Esophagus (tissue), 2 donors: ENCODE results near the gene ELMO1. TPM values are rescaled to one million over a fixed set of nuclear protein-coding genes. Genes with fewer than 3 reads are reported as not detected.
"Not testable (repeated sequence)": the region's sequence is repeated elsewhere in the genome, so short reads cannot be mapped to it uniquely, and the experiment has no call there.

Experiments used
- H3K27ac ChIP-seq, 2 donors: one replicate each; pipeline ENCODE4 v1.5.1; 2013; ENCODE audit warnings: low read depth in 2 of 2, mild to moderate bottlenecking in 2 of 2, inconsistent platforms in 1 of 2, low read length in 1 of 2, moderate library complexity in 1 of 2
- H3K27me3 ChIP-seq, 2 donors: one replicate each; pipeline ENCODE4 v1.6.1; 2013; ENCODE audit warnings: low read length in 2 of 2, control low read depth in 1 of 2, mild to moderate bottlenecking in 1 of 2; ENCODE audit not compliant: insufficient read depth in 2 of 2, control insufficient read depth in 1 of 2
- H3K36me3 ChIP-seq, 2 donors: one replicate each; pipeline ENCODE4 v1.6.1; 2013; ENCODE audit warnings: low read length in 1 of 2; ENCODE audit not compliant: control insufficient read depth in 2 of 2, insufficient read depth in 2 of 2
- H3K4me1 ChIP-seq, 2 donors: one replicate each; pipeline ENCODE4 v1.6.1; 2013; ENCODE audit warnings: low read length in 1 of 2; ENCODE audit not compliant: control insufficient read depth in 2 of 2, insufficient read depth in 2 of 2
- H3K4me3 ChIP-seq, 2 donors: one replicate each; pipeline ENCODE4 v1.5.1; 2013; ENCODE audit warnings: low read length in 2 of 2, mild to moderate bottlenecking in 2 of 2, low read depth in 1 of 2, moderate library complexity in 1 of 2
- H3K9me3 ChIP-seq, 2 donors: one replicate each; pipeline ENCODE4 v1.6.1; 2013; ENCODE audit warnings: mild to moderate bottlenecking in 2 of 2, low read depth in 1 of 2, low read length in 1 of 2, moderate library complexity in 1 of 2; ENCODE audit not compliant: control insufficient read depth in 2 of 2, insufficient read depth in 1 of 2
- WGBS, 2 donors: extraction: QIAGEN DNeasy Blood & Tissue Kit; methylation state at CpG; one replicate each; pipeline ENCODE4 v1.1.7; 2013; 5-methylcytosine and 5-hydroxymethylcytosine counted together
- polyA plus RNA-seq, 2 donors: library from polyadenylated mRNA; stranded (reverse); fragments of 200-250 nt; gene quantifications; one replicate each; pipeline ENCODE4 v1.2.3, GENCODE V29; 2013
- donor health status: healthy with polysubstance abuse.
- donor health status: Bipolar disorder and iron deficiency.

ELMO1 gene
- polyA plus RNA-seq, 2 donors: 1.5 to 2.9 TPM

GRCh38 chr7:36985316-36985715 lies 463.3 kb downstream of the ELMO1 start:
- 43 to 47% methylated on average over 5 of the region's 5 CpGs for WGBS, 2 donors
- Histone ChIP-seq H3K36me3 (no peaks in the 10 kb centered on the region), H3K27me3 (no peaks in the 10 kb centered on the region), H3K9me3 (no peaks in the 10 kb centered on the region), H3K27ac (no peak overlapping the region), H3K4me3 (no peak overlapping the region), H3K4me1 (no peaks in the 10 kb centered on the region)

GRCh38 chr7:36984710-36985312 lies 463.9 kb downstream of the ELMO1 start:
- Histone ChIP-seq H3K9me3 (no peaks in the 10 kb centered on the region), H3K4me1 (no peaks in the 10 kb centered on the region), H3K27ac (no peak overlapping the region), H3K4me3 (no peak overlapping the region), H3K36me3 (no peaks in the 10 kb centered on the region), H3K27me3 (no peaks in the 10 kb centered on the region)
- 46 to 51% methylated on average over 6 of the region's 6 CpGs for WGBS, 2 donors

GRCh38 chr7:36984041-36984521 lies 464.6 kb downstream of the ELMO1 start:
- 73 to 77% methylated on average over 9 of the region's 9 CpGs for WGBS, 2 donors
- H3K4me1 ChIP-seq: peaks cover 0 to 3% of the 10 kb centered on the region in 2 donors
- no peaks in the 10 kb centered on the region for H3K9me3 ChIP-seq
- H3K36me3 ChIP-seq: no peaks in the 10 kb centered on the region
- no peaks in the 10 kb centered on the region for H3K27me3 ChIP-seq
- no peak overlapping the region for H3K4me3 ChIP-seq
- H3K27ac ChIP-seq: peak overlapping the region in 1 of 2 donors; percentile 44

- no peaks in the 10 kb centered on the region for H3K9me3 ChIP-seq
- 88 to 89% methylated on average over 3 of the region's 3 CpGs for WGBS, 2 donors
- peaks cover 0 to 3% of the 10 kb centered on the region in 2 donors for H3K4me1 ChIP-seq
Measured at GRCh38 chr7:36982766-36983165, 465.9 kb downstream of the ELMO1 start.

GRCh38 chr7:36979810-36980248 lies 468.8 kb downstream of the ELMO1 start:
- Histone ChIP-seq H3K27me3 (no peaks in the 10 kb centered on the region), H3K36me3 (no peaks in the 10 kb centered on the region), H3K4me3 (no peak overlapping the region), H3K9me3 (no peaks in the 10 kb centered on the region), H3K4me1 (peaks cover 0 to 3% of the 10 kb centered on the region in 2 donors), H3K27ac (no peak overlapping the region)
- WGBS, 2 donors: 49 to 59% methylated on average over 3 of the region's 3 CpGs

More at GRCh38 chr7:36982766-36983165, 465.9 kb downstream of the ELMO1 start:
- no peak overlapping the region for H3K27ac ChIP-seq
- no peaks in the 10 kb centered on the region for H3K27me3 ChIP-seq
- H3K4me3 ChIP-seq: no peak overlapping the region
- no peaks in the 10 kb centered on the region for H3K36me3 ChIP-seq

- 85 to 90% methylated on average over 2 of the region's 2 CpGs for WGBS, 2 donors
- Histone ChIP-seq H3K9me3 (no peaks in the 10 kb centered on the region), H3K4me3 (no peak overlapping the region), H3K27me3 (no peaks in the 10 kb centered on the region), H3K36me3 (no peaks in the 10 kb centered on the region), H3K4me1 (peaks cover 0 to 3% of the 10 kb centered on the region in 2 donors), H3K27ac (no peak overlapping the region)
Measured at GRCh38 chr7:36978461-36978860, 470.2 kb downstream of the ELMO1 start.

- H3K4me3 ChIP-seq: no peak overlapping the region
Measured at GRCh38 chr7:36977878-36978277, 470.8 kb downstream of the ELMO1 start.

GRCh38 chr7:36973534-36973933 lies 475.1 kb downstream of the ELMO1 start:
- H3K27ac ChIP-seq, H3K36me3 ChIP-seq, H3K4me3 ChIP-seq, H3K9me3 ChIP-seq, H3K4me1 ChIP-seq, H3K27me3 ChIP-seq: not testable (repeated sequence)
- WGBS, 2 donors: 92 to 98% methylated on average over 28 of the region's 28 CpGs

More at GRCh38 chr7:36977878-36978277, 470.8 kb downstream of the ELMO1 start:
- Histone ChIP-seq H3K36me3 (no peaks in the 10 kb centered on the region), H3K9me3 (no peaks in the 10 kb centered on the region), H3K27ac (no peak overlapping the region), H3K27me3 (no peaks in the 10 kb centered on the region), H3K4me1 (peaks cover 0 to 3% of the 10 kb centered on the region in 2 donors)

GRCh38 chr7:36972140-36972518 lies 476.5 kb downstream of the ELMO1 start:
- 69 to 76% methylated on average over 5 of the region's 5 CpGs for WGBS, 2 donors
- H3K27ac ChIP-seq: no peak overlapping the region

GRCh38 chr7:36971515-36972139 lies 477.0 kb downstream of the ELMO1 start:
- WGBS, 2 donors: 42 to 44% methylated on average over 9 of the region's 9 CpGs
- H3K27me3 ChIP-seq: no peaks in the 10 kb centered on the region
- no peaks in the 10 kb centered on the region for H3K9me3 ChIP-seq
- H3K36me3 ChIP-seq: no peaks in the 10 kb centered on the region
- no peak overlapping the region for H3K4me3 ChIP-seq
- peaks cover 0 to 3% of the 10 kb centered on the region in 2 donors for H3K4me1 ChIP-seq
- no peak overlapping the region for H3K27ac ChIP-seq

More at GRCh38 chr7:36972140-36972518, 476.5 kb downstream of the ELMO1 start:
- H3K9me3 ChIP-seq: no peaks in the 10 kb centered on the region
- H3K36me3 ChIP-seq: no peaks in the 10 kb centered on the region
- H3K4me1 ChIP-seq: peaks cover 0 to 3% of the 10 kb centered on the region in 2 donors
- no peaks in the 10 kb centered on the region for H3K27me3 ChIP-seq
- no peak overlapping the region for H3K4me3 ChIP-seq
